Neutrophil (primary cell): Measurements from ENCODE around the gene FGF1.

ENCODE experiments used
- H3K27ac ChIP-seq: fragments of 200-600 bp; sonication (generic); 2 replicates; pipeline ENCODE4 v1.5.1; 2016; ENCODE audit warnings: mild to moderate bottlenecking, moderate library complexity
- H3K27me3 ChIP-seq: fragments of 200-600 bp; sonication (generic); 2 replicates; pipeline ENCODE4 v1.6.0; 2016; ENCODE audit warnings: mild to moderate bottlenecking
- H3K36me3 ChIP-seq: fragments of 200-600 bp; sonication (generic); 2 replicates; pipeline ENCODE4 v1.5.1; 2017
- H3K4me1 ChIP-seq, 2 experiments: fragments of 200-600 bp in 1 of 2; sonication (generic) in 1 of 2; 1 replicate in 1 of 2; 2 replicates in 1 of 2; pipeline versions ENCODE4 v1.5.1 to v1.6.1; 2013 to 2016; ENCODE audit warnings: low read depth in 1 of 2, low read length in 1 of 2, mild to moderate bottlenecking in 1 of 2, moderate library complexity in 1 of 2; ENCODE audit not compliant: control insufficient read depth in 1 of 2, insufficient read depth in 1 of 2
- H3K4me3 ChIP-seq, 2 experiments: fragments of 200-600 bp in 1 of 2; sonication (generic) in 1 of 2; 1 replicate in 1 of 2; 2 replicates in 1 of 2; pipeline ENCODE4 v1.5.1; 2013 to 2016; ENCODE audit warnings: low read depth in 1 of 2, low read length in 1 of 2, mild to moderate bottlenecking in 1 of 2, moderate library complexity in 1 of 2
- H3K9me3 ChIP-seq: fragments of 200-600 bp; sonication (generic); 2 replicates; pipeline ENCODE4 v1.5.1; 2016
- TF ChIP-seq, protein P1 (sequence below): fragments of 200-600 bp; sonication (generic); IDR thresholded peaks from 2 replicates; pipeline ENCODE4 v1.5.1; 2016; ENCODE audit warnings: antibody characterized with exemption

Gene FGF1

DNA sequence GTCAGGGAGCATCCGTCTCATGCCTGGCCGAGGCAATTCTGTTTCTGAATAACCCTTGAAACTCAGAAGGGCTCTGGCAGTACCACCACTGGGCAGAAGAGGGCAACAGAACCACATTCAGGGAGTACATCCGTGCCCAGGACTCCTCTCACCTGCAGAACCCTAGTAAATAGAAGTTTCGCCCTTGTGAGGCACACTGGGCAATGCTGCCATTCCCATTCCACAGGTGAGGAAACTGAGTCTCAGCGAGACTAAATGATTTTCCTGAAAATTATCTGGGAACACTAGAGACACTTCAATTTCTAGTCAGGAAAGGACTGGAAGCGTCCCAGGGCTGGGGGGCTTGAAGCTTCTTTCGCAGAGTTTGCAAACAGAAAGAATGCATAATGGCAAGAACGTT lies 74.7 kb downstream of the FGF1 start:
- TF ChIP-seq, protein P1, sequence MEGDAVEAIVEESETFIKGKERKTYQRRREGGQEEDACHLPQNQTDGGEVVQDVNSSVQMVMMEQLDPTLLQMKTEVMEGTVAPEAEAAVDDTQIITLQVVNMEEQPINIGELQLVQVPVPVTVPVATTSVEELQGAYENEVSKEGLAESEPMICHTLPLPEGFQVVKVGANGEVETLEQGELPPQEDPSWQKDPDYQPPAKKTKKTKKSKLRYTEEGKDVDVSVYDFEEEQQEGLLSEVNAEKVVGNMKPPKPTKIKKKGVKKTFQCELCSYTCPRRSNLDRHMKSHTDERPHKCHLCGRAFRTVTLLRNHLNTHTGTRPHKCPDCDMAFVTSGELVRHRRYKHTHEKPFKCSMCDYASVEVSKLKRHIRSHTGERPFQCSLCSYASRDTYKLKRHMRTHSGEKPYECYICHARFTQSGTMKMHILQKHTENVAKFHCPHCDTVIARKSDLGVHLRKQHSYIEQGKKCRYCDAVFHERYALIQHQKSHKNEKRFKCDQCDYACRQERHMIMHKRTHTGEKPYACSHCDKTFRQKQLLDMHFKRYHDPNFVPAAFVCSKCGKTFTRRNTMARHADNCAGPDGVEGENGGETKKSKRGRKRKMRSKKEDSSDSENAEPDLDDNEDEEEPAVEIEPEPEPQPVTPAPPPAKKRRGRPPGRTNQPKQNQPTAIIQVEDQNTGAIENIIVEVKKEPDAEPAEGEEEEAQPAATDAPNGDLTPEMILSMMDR = no peak
- Histone ChIP-seq H3K36me3 (no peaks in the 10 kb centered on the region), H3K27me3 (peaks cover 23% of the 10 kb centered on the region), H3K9me3 (no peaks in the 10 kb centered on the region), H3K4me1 (no peaks in the 10 kb centered on the region), H3K27ac (no peak overlapping the region), H3K4me3 (no peak overlapping the region)

DNA sequence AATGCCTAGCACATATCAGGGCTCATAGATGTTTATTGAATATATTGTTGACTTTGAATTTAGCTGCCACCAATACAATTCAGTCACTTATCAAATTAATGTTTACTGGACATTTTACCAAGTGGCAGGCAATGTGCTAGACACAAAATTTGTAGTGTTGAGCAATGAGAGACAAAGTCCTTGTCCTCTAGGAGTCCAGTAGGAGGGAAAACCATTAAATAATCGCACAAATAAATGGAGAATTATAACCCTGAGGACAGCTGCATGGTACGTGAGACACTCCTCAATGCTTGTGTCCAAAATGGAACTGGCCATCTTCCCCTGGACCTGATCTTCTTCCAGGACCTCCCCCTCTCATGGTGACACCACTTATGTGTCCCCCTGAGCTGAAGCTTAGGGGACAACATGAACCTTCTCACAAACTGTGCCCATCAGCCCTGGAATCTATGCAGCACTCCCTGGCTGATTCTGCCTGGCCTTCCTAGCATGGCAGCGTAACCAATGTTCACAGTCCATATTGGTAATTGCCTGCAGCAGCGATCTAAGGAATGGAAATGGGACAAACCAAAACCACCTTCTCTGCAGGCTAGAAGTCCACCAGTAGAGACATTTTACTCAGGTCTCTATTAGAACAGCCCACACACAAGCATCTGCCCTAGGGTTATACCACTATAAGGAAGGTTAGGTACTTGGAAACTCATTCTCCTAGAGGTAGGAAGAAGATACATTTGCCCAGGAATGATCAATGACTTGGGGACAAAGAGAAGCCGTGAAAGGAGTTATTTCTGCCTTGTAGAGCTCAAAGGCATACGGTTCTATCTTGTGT lies 75.5 kb downstream of the FGF1 start:
- Histone ChIP-seq H3K27ac (no peak overlapping the region), H3K36me3 (no peaks in the 10 kb centered on the region), H3K27me3 (peaks cover 23% of the 10 kb centered on the region), H3K4me1 (no peaks in the 10 kb centered on the region), H3K4me3 (no peak overlapping the region), H3K9me3 (no peaks in the 10 kb centered on the region)
- TF ChIP-seq, protein P1 = no peak

DNA sequence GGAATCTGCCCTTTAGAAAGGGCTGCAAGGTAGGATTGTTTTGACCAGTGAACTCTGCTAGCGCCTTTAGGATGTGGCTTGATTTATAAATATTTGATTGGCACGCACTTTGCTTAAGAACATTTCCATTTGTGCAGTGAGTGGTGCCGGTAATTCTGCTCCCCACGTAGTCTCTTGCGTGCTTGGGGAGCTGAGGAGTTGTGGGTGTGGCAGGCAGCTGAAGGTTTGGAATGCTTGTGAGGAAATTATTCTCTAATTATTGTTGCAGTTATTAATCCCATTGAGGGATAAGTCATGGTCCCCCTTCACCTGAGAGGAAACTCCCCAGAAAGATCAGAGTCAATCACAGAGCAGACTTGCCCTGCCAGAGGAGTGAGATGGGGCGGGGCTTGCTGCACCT lies 76.7 kb downstream of the FGF1 start:
- Histone ChIP-seq H3K27me3 (peaks cover 23% of the 10 kb centered on the region), H3K36me3 (no peaks in the 10 kb centered on the region), H3K4me1 (no peaks in the 10 kb centered on the region), H3K4me3 (no peak overlapping the region), H3K27ac (no peak overlapping the region), H3K9me3 (no peaks in the 10 kb centered on the region)
- TF ChIP-seq, protein P1 = no peak

DNA sequence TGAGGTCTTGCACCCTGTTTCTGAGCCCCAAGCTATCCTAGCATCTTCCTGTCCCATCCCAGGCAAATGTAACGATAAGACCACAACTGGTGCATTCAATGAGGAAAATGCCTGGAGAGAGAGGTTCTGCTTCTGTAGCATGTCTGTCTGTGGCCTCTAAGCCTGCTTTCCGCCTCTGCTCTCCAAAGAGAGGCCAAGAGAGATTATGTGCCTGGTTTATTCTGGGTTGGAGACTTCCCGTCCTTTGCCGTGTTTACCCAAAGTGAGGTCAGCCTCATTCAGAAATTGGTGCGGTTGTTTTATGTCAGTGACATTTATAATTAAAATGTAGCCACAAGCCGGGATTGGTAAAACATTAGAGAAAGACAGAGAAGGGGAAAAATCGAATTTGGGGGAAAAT lies 77.8 kb downstream of the FGF1 start:
- H3K36me3 ChIP-seq = no peaks in the 10 kb centered on the region
- H3K9me3 ChIP-seq = no peaks in the 10 kb centered on the region
- peaks cover 17% of the 10 kb centered on the region for H3K27me3 ChIP-seq
- no peaks in the 10 kb centered on the region for H3K4me1 ChIP-seq
- H3K27ac ChIP-seq = no peak overlapping the region
- TF ChIP-seq, protein P1 = no peak
- no peak overlapping the region for H3K4me3 ChIP-seq

DNA sequence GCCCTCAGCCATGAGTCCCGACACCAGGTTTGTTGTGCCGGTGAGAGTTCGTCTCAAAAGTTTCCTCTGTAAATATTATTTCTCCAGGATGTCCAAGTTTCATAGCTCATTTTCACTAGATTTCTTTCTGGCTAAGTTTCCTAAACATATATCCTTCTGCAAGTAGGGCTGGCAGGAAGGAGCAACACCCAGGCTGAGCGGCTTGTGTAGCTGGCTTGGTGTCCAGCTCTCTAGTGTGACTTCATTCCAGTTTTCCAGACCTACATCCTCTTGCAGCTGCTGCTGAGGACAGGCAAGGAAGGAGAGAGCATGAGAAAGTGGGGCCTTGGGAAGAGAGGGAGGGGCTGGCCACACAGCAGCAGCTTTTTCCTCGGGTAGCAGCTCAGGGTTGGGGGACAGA lies 80.3 kb downstream of the FGF1 start:
- TF ChIP-seq, protein P1 = no peak
- Histone ChIP-seq H3K27me3 (peaks cover 10% of the 10 kb centered on the region), H3K27ac (no peak overlapping the region), H3K9me3 (no peaks in the 10 kb centered on the region), H3K36me3 (no peaks in the 10 kb centered on the region), H3K4me3 (no peak overlapping the region), H3K4me1 (no peaks in the 10 kb centered on the region)
